ENCODE measurements around the gene MINDY2.
"Not testable (repeated sequence)": the region's sequence is repeated elsewhere in the genome, so short reads cannot be mapped to it uniquely, and the experiment has no call there.

Gene MINDY2

GRCh38 chr15:58867926-58868325, 96.8 kb downstream of the MINDY2 start:
- peaks cover 14% of the 10 kb centered on the region; the same call in 1 of the 2 replicates for H3K27me3 ChIP-seq (ENCODE audit: insufficient read depth, low read length)
- H3K36me3 ChIP-seq (ENCODE audit: insufficient read depth, low read depth, low read length): no peaks in the 10 kb centered on the region
- no peak overlapping the region for H3K9ac ChIP-seq (ENCODE audit: low read depth, low read length)
- H3K4me1 ChIP-seq (ENCODE audit: insufficient read depth, low read length): no peaks in the 10 kb centered on the region; the same call in 1 of the 2 replicates
- H3K27ac ChIP-seq (ENCODE audit: low read length): no peak overlapping the region
- no peaks in the 10 kb centered on the region for H3K9me3 ChIP-seq (ENCODE audit: insufficient read depth, low read depth, low read length)
- no peak overlapping the region for H3K4me3 ChIP-seq (ENCODE audit: low read length)

GRCh38 chr15:58870451-58870850, 99.3 kb downstream of the MINDY2 start:
- H3K36me3 ChIP-seq (ENCODE audit: insufficient read depth, low read depth, low read length): no peaks in the 10 kb centered on the region

GRCh38 chr15:58873267-58873666, 102.2 kb downstream of the MINDY2 start:
- Histone ChIP-seq H3K27me3 (ENCODE audit: insufficient read depth, low read length) (no peaks in the 10 kb centered on the region), H3K36me3 (ENCODE audit: insufficient read depth, low read depth, low read length) (peaks cover 21% of the 10 kb centered on the region), H3K9ac (ENCODE audit: low read depth, low read length) (no peak overlapping the region), H3K9me3 (ENCODE audit: insufficient read depth, low read depth, low read length) (no peaks in the 10 kb centered on the region), H3K27ac (ENCODE audit: low read length) (no peak overlapping the region), H3K4me3 (ENCODE audit: low read length) (no peak overlapping the region), H3K4me1 (ENCODE audit: insufficient read depth, low read length) (no peaks in the 10 kb centered on the region)

More at GRCh38 chr15:58870451-58870850, 99.3 kb downstream of the MINDY2 start:
- H3K4me1 ChIP-seq (ENCODE audit: insufficient read depth, low read length): no peaks in the 10 kb centered on the region; the same call in 1 of the 2 replicates
- H3K27me3 ChIP-seq (ENCODE audit: insufficient read depth, low read length): peaks cover 2% of the 10 kb centered on the region; the same call in 1 of the 2 replicates
- H3K9me3 ChIP-seq (ENCODE audit: insufficient read depth, low read depth, low read length): no peaks in the 10 kb centered on the region
- H3K4me3 ChIP-seq (ENCODE audit: low read length): no peak overlapping the region
- H3K27ac ChIP-seq (ENCODE audit: low read length): no peak overlapping the region
- no peak overlapping the region for H3K9ac ChIP-seq (ENCODE audit: low read depth, low read length)

GRCh38 chr15:58875343-58875742, 104.2 kb downstream of the MINDY2 start:
- H3K36me3 ChIP-seq (ENCODE audit: insufficient read depth, low read depth, low read length): peaks cover 42% of the 10 kb centered on the region
- no peaks in the 10 kb centered on the region for H3K27me3 ChIP-seq (ENCODE audit: insufficient read depth, low read length)
- H3K4me1 ChIP-seq (ENCODE audit: insufficient read depth, low read length): no peaks in the 10 kb centered on the region
- no peaks in the 10 kb centered on the region for H3K9me3 ChIP-seq (ENCODE audit: insufficient read depth, low read depth, low read length)
- no peak overlapping the region for H3K27ac ChIP-seq (ENCODE audit: low read length)
- H3K9ac ChIP-seq (ENCODE audit: low read depth, low read length): no peak overlapping the region
- H3K4me3 ChIP-seq (ENCODE audit: low read length): no peak overlapping the region

GRCh38 chr15:58876306-58877106, 105.4 kb downstream of the MINDY2 start:
- Histone ChIP-seq H3K9me3 (ENCODE audit: insufficient read depth, low read depth, low read length) (no peaks in the 10 kb centered on the region), H3K36me3 (ENCODE audit: insufficient read depth, low read depth, low read length) (peaks cover 53% of the 10 kb centered on the region), H3K9ac (ENCODE audit: low read depth, low read length) (no peak overlapping the region), H3K27me3 (ENCODE audit: insufficient read depth, low read length) (no peaks in the 10 kb centered on the region), H3K27ac (ENCODE audit: low read length) (no peak overlapping the region), H3K4me1 (ENCODE audit: insufficient read depth, low read length) (no peaks in the 10 kb centered on the region), H3K4me3 (ENCODE audit: low read length) (no peak overlapping the region)

- Histone ChIP-seq H3K36me3 (ENCODE audit: insufficient read depth, low read depth, low read length) (peaks cover 70% of the 10 kb centered on the region), H3K4me1 (ENCODE audit: insufficient read depth, low read length) (no peaks in the 10 kb centered on the region), H3K4me3 (ENCODE audit: low read length) (no peak overlapping the region), H3K9me3 (ENCODE audit: insufficient read depth, low read depth, low read length) (no peaks in the 10 kb centered on the region), H3K27me3 (ENCODE audit: insufficient read depth, low read length) (no peaks in the 10 kb centered on the region), H3K9ac (ENCODE audit: low read depth, low read length) (no peak overlapping the region), H3K27ac (ENCODE audit: low read length) (no peak overlapping the region)
Observed at GRCh38 chr15:58877999-58878825, 107.1 kb downstream of the MINDY2 start.

- no peak overlapping the region for H3K27ac ChIP-seq (ENCODE audit: low read length)
- H3K4me3 ChIP-seq (ENCODE audit: low read length): no peak overlapping the region
- no peaks in the 10 kb centered on the region for H3K27me3 ChIP-seq (ENCODE audit: insufficient read depth, low read length)
- no peak overlapping the region for H3K9ac ChIP-seq (ENCODE audit: low read depth, low read length)
- peaks cover 91% of the 10 kb centered on the region for H3K36me3 ChIP-seq (ENCODE audit: insufficient read depth, low read depth, low read length)
- no peaks in the 10 kb centered on the region for H3K9me3 ChIP-seq (ENCODE audit: insufficient read depth, low read depth, low read length)
- no peaks in the 10 kb centered on the region for H3K4me1 ChIP-seq (ENCODE audit: insufficient read depth, low read length)
Observed at GRCh38 chr15:58880320-58880719, 109.2 kb downstream of the MINDY2 start.

GRCh38 chr15:58882243-58882642, 111.1 kb downstream of the MINDY2 start:
- no peak overlapping the region for H3K4me3 ChIP-seq (ENCODE audit: low read length)
- H3K27ac ChIP-seq (ENCODE audit: low read length): no peak overlapping the region
- peaks cover 100% of the 10 kb centered on the region for H3K36me3 ChIP-seq (ENCODE audit: insufficient read depth, low read depth, low read length)
- H3K4me1 ChIP-seq (ENCODE audit: insufficient read depth, low read length): no peaks in the 10 kb centered on the region
- H3K27me3 ChIP-seq (ENCODE audit: insufficient read depth, low read length): no peaks in the 10 kb centered on the region
- no peaks in the 10 kb centered on the region for H3K9me3 ChIP-seq (ENCODE audit: insufficient read depth, low read depth, low read length)
- no peak overlapping the region for H3K9ac ChIP-seq (ENCODE audit: low read depth, low read length)

- not testable (repeated sequence) for H3K27ac ChIP-seq (ENCODE audit: low read length); H3K4me1 ChIP-seq (ENCODE audit: insufficient read depth, low read length); H3K4me3 ChIP-seq (ENCODE audit: low read length); H3K27me3 ChIP-seq (ENCODE audit: insufficient read depth, low read length); H3K9ac ChIP-seq (ENCODE audit: low read depth, low read length); H3K9me3 ChIP-seq (ENCODE audit: insufficient read depth, low read depth, low read length)
- H3K36me3 ChIP-seq (ENCODE audit: insufficient read depth, low read depth, low read length): peaks cover 100% of the 10 kb centered on the region
Observed at GRCh38 chr15:58883926-58884325, 112.8 kb downstream of the MINDY2 start.

- Histone ChIP-seq H3K27ac (ENCODE audit: low read length) (no peak overlapping the region), H3K9me3 (ENCODE audit: insufficient read depth, low read depth, low read length) (no peaks in the 10 kb centered on the region), H3K4me1 (ENCODE audit: insufficient read depth, low read length) (no peaks in the 10 kb centered on the region), H3K36me3 (ENCODE audit: insufficient read depth, low read depth, low read length) (peaks cover 100% of the 10 kb centered on the region), H3K27me3 (ENCODE audit: insufficient read depth, low read length) (no peaks in the 10 kb centered on the region), H3K9ac (ENCODE audit: low read depth, low read length) (no peak overlapping the region), H3K4me3 (ENCODE audit: low read length) (no peak overlapping the region)
Observed at GRCh38 chr15:58886921-58887320, 115.8 kb downstream of the MINDY2 start.

GRCh38 chr15:58889363-58889762, 118.3 kb downstream of the MINDY2 start:
- Histone ChIP-seq H3K4me3 (ENCODE audit: low read length) (no peak overlapping the region), H3K9me3 (ENCODE audit: insufficient read depth, low read depth, low read length) (no peaks in the 10 kb centered on the region), H3K4me1 (ENCODE audit: insufficient read depth, low read length) (no peaks in the 10 kb centered on the region), H3K9ac (ENCODE audit: low read depth, low read length) (no peak overlapping the region), H3K27me3 (ENCODE audit: insufficient read depth, low read length) (no peaks in the 10 kb centered on the region), H3K36me3 (ENCODE audit: insufficient read depth, low read depth, low read length) (peaks cover 100% of the 10 kb centered on the region), H3K27ac (ENCODE audit: low read length) (no peak overlapping the region)
